Mesenchymal stem cell (in vitro differentiated cells and primary cell): ENCODE results near the gene ZNF90.
"Not testable (repeated sequence)": the region's sequence is repeated elsewhere in the genome, so short reads cannot be mapped to it uniquely, and the experiment has no call there.

ENCODE experiments used
- DNase-seq: peaks from one replicate; pipeline ENCODE4 v3.0.0-alpha.2; 2013
- H2AFZ ChIP-seq: one replicate; pipeline ENCODE4 v1.6.1; 2013; ENCODE audit warnings: low read depth, mild to moderate bottlenecking, control low read depth, inconsistent platforms, low read length, moderate library complexity
- H2AK5ac ChIP-seq: 2 replicates; pipeline ENCODE4 v1.6.1; 2013; ENCODE audit warnings: low read length, moderate library complexity, mild to moderate bottlenecking, inconsistent platforms; ENCODE audit not compliant: severe bottlenecking
- H2BK120ac ChIP-seq: one replicate; pipeline ENCODE4 v1.6.1; 2013; ENCODE audit warnings: low read depth, mild to moderate bottlenecking, inconsistent platforms, low read length, moderate library complexity
- H2BK12ac ChIP-seq, 2 experiments: one replicate each; pipeline ENCODE4 v1.6.1; 2013; ENCODE audit warnings: inconsistent platforms in 2 of 2, low read length in 2 of 2, mild to moderate bottlenecking in 2 of 2, moderate library complexity in 2 of 2, control low read depth in 1 of 2
- H2BK15ac ChIP-seq: one replicate; pipeline ENCODE4 v1.6.1; 2013; ENCODE audit warnings: mild to moderate bottlenecking, low read depth, inconsistent platforms; ENCODE audit not compliant: poor library complexity, severe bottlenecking
- H2BK5ac ChIP-seq: 2 replicates; pipeline ENCODE4 v1.6.1; 2013; ENCODE audit warnings: low read depth, mild to moderate bottlenecking, low read length, control low read depth, inconsistent platforms; ENCODE audit not compliant: poor library complexity, severe bottlenecking
- H3K14ac ChIP-seq, 2 experiments: one replicate each; pipeline ENCODE4 v1.6.1; 2013; ENCODE audit warnings: inconsistent platforms in 2 of 2, low read length in 2 of 2, control low read depth in 1 of 2, mild to moderate bottlenecking in 1 of 2, moderate library complexity in 1 of 2
- H3K18ac ChIP-seq, 2 experiments: one replicate each; pipeline ENCODE4 v1.6.1; 2013; ENCODE audit warnings: inconsistent platforms in 2 of 2, low read length in 2 of 2, control low read depth in 1 of 2, low read depth in 1 of 2, mild to moderate bottlenecking in 1 of 2
- H3K23ac ChIP-seq, 2 experiments: one replicate each; pipeline ENCODE4 v1.6.1; 2013; ENCODE audit warnings: inconsistent platforms in 2 of 2, low read length in 2 of 2, mild to moderate bottlenecking in 2 of 2, moderate library complexity in 2 of 2, control low read depth in 1 of 2
- H3K27ac ChIP-seq: 2 replicates; pipeline ENCODE4 v1.5.1; 2013; ENCODE audit warnings: mild to moderate bottlenecking, moderate library complexity, low read length, control low read depth, inconsistent platforms; ENCODE audit not compliant: poor library complexity, severe bottlenecking
- H3K27me3 ChIP-seq, 2 experiments: 2 replicates each; pipeline versions ENCODE4 v1.6.1 to v1.7.0; 2013; ENCODE audit warnings: low read length in 2 of 2, mild to moderate bottlenecking in 2 of 2, moderate library complexity in 2 of 2, control low read depth in 1 of 2, inconsistent platforms in 1 of 2; ENCODE audit not compliant: control insufficient read depth in 1 of 2, insufficient read depth in 1 of 2
- H3K36me3 ChIP-seq, 2 experiments: 2 replicates each; pipeline versions ENCODE4 v1.6.1 to v1.7.0; 2013; ENCODE audit warnings: low read length in 2 of 2, control low read depth in 1 of 2, inconsistent platforms in 1 of 2, low read depth in 1 of 2, mild to moderate bottlenecking in 1 of 2; ENCODE audit not compliant: insufficient read depth in 2 of 2, control insufficient read depth in 1 of 2
- H3K4ac ChIP-seq, 2 experiments: one replicate each; pipeline ENCODE4 v1.6.1; 2013; ENCODE audit warnings: inconsistent platforms in 2 of 2, low read length in 2 of 2, mild to moderate bottlenecking in 2 of 2, moderate library complexity in 2 of 2, control low read depth in 1 of 2, low read depth in 1 of 2
- H3K4me1 ChIP-seq: 2 replicates; pipeline ENCODE4 v1.6.1; 2013; ENCODE audit warnings: low read depth, low read length, control low read depth; ENCODE audit not compliant: control insufficient read depth, insufficient read depth
- H3K4me2 ChIP-seq: 2 replicates; pipeline ENCODE4 v1.6.1; 2013; ENCODE audit warnings: low read length, mild to moderate bottlenecking, inconsistent platforms; ENCODE audit not compliant: poor library complexity, severe bottlenecking
- H3K4me3 ChIP-seq, 2 experiments: 2 replicates each; pipeline versions ENCODE4 v1.5.1 to v1.7.0; 2013; ENCODE audit warnings: low read length in 2 of 2, mild to moderate bottlenecking in 2 of 2, control low read depth in 1 of 2, low read depth in 1 of 2; ENCODE audit not compliant: insufficient read depth in 1 of 2
- H3K79me1 ChIP-seq: replicated peaks from 2 replicates; pipeline ENCODE4 v1.6.1; 2013; ENCODE audit warnings: mild to moderate bottlenecking, control low read depth, low read length, inconsistent platforms; ENCODE audit not compliant: poor library complexity, severe bottlenecking
- H3K9ac ChIP-seq: 2 replicates; pipeline ENCODE4 v1.7.0; 2013; ENCODE audit warnings: mild to moderate bottlenecking, low read length, moderate library complexity
- H3K9me3 ChIP-seq: 2 replicates; pipeline ENCODE4 v1.7.0; 2013; ENCODE audit warnings: mild to moderate bottlenecking, low read length; ENCODE audit not compliant: control insufficient read depth
- H4K8ac ChIP-seq: one replicate; pipeline ENCODE4 v1.6.1; 2013; ENCODE audit warnings: inconsistent platforms, mild to moderate bottlenecking, low read length, moderate library complexity
- H4K91ac ChIP-seq: one replicate; pipeline ENCODE4 v1.6.1; 2013; ENCODE audit warnings: mild to moderate bottlenecking, low read length, inconsistent platforms
- WGBS: methylation state at CpG from one replicate; pipeline ENCODE4 v1.1.7; 2013; ENCODE audit warnings: mixed read lengths; 5-methylcytosine and 5-hydroxymethylcytosine counted together

ZNF90 gene

GRCh38 chr19:20124879-20125278 lies 47.1 kb downstream of the ZNF90 start:
- Histone ChIP-seq H3K36me3 (peaks cover 0 to 5% of the 10 kb centered on the region in 2 experiments), H3K27me3 (no peaks in the 10 kb centered on the region), H4K91ac (no peak overlapping the region), H2BK120ac (no peak overlapping the region), H3K18ac (no peak overlapping the region), H3K27ac (no peak overlapping the region), H3K4ac (no peak overlapping the region), H3K9me3 (peaks cover 87% of the 10 kb centered on the region), H2BK15ac (no peak overlapping the region), H2AK5ac (no peak overlapping the region), H2BK5ac (no peak overlapping the region), H3K4me2 (no peak overlapping the region), H2BK12ac (no peak overlapping the region), H2AFZ (no peak overlapping the region), H3K79me1 (no peaks in the 10 kb centered on the region), H3K23ac (no peak overlapping the region), H4K8ac (no peak overlapping the region), H3K14ac (no peak overlapping the region), H3K9ac (no peak overlapping the region), H3K4me3 (no peak overlapping the region), H3K4me1 (no peaks in the 10 kb centered on the region)
- DNase-seq: no peak
- 97% methylated on average over 23 of the region's 23 CpGs for WGBS

- not testable (repeated sequence) for H3K23ac ChIP-seq, H2BK12ac ChIP-seq, H3K14ac ChIP-seq, H3K4me2 ChIP-seq, H2AFZ ChIP-seq, H3K4me3 ChIP-seq, H3K9ac ChIP-seq, H2BK5ac ChIP-seq, H2AK5ac ChIP-seq, H2BK120ac ChIP-seq, H3K4ac ChIP-seq, H3K79me1 ChIP-seq, H3K18ac ChIP-seq, H4K8ac ChIP-seq, H3K27me3 ChIP-seq, H3K4me1 ChIP-seq, H3K36me3 ChIP-seq, H4K91ac ChIP-seq, DNase-seq, H3K27ac ChIP-seq, H2BK15ac ChIP-seq
- H3K9me3 ChIP-seq: peaks cover 57% of the 10 kb centered on the region
- WGBS: 66% methylated on average over 2 of the region's 2 CpGs
Measured at GRCh38 chr19:20132933-20133332, 55.1 kb downstream of the ZNF90 start.

DNA sequence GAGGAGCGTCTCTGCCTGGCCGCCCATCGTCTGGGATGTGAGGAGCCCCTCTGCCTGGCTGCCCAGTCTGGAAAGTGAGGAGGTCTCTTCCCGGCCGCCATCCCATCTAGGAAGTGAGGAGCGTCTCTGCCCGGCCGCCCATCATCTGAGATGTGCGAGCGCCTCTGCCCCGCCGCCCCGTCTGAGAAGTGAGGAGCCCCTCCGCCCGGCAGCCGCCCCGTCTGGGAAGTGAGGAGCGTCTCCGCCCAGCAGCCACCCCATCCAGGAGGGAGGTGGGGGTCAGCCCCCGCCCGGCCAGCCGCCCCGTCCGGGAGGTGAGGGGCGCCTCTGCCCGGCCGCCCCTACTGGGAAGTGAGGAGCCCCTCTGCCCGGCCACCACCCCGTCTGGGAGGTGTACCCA lies 59.9 kb downstream of the ZNF90 start:
- H3K4me3 ChIP-seq, H3K14ac ChIP-seq, H3K79me1 ChIP-seq, H4K91ac ChIP-seq, H2BK120ac ChIP-seq, H3K18ac ChIP-seq, H3K36me3 ChIP-seq, H3K27ac ChIP-seq, H4K8ac ChIP-seq, H3K27me3 ChIP-seq, H3K23ac ChIP-seq, DNase-seq, H2AK5ac ChIP-seq, H2AFZ ChIP-seq, H3K4me1 ChIP-seq, H2BK5ac ChIP-seq, H3K4ac ChIP-seq, H3K9ac ChIP-seq, H3K4me2 ChIP-seq, H2BK12ac ChIP-seq, H2BK15ac ChIP-seq: not testable (repeated sequence)
- H3K9me3 ChIP-seq: peaks cover 60% of the 10 kb centered on the region
- WGBS: 88% methylated on average over 8 of the region's 29 CpGs

GRCh38 chr19:20151617-20152145 lies 73.9 kb downstream of the ZNF90 start:
- H3K9ac ChIP-seq: no peak overlapping the region
- no peak overlapping the region for H2AK5ac ChIP-seq
- no peaks in the 10 kb centered on the region for H3K27me3 ChIP-seq
- H3K79me1 ChIP-seq: no peaks in the 10 kb centered on the region
- H2BK15ac ChIP-seq: no peak overlapping the region
- H3K14ac ChIP-seq: no peak overlapping the region
- no peak overlapping the region for H4K91ac ChIP-seq
- H2BK5ac ChIP-seq: no peak overlapping the region
- DNase-seq: no peak
- H3K4me1 ChIP-seq: no peaks in the 10 kb centered on the region
- no peak overlapping the region for H2BK120ac ChIP-seq
- no peak overlapping the region for H3K4me3 ChIP-seq
- no peak overlapping the region for H2AFZ ChIP-seq
- H4K8ac ChIP-seq: no peak overlapping the region
- WGBS: 90% methylated on average over 9 of the region's 12 CpGs
- H3K23ac ChIP-seq: no peak overlapping the region
- H2BK12ac ChIP-seq: no peak overlapping the region
- H3K4ac ChIP-seq: no peak overlapping the region
- no peaks in the 10 kb centered on the region for H3K36me3 ChIP-seq
- H3K18ac ChIP-seq: no peak overlapping the region
- no peak overlapping the region for H3K27ac ChIP-seq
- H3K4me2 ChIP-seq: no peak overlapping the region
- peaks cover 13% of the 10 kb centered on the region for H3K9me3 ChIP-seq
